Stimulated activated CD8-positive, alpha-beta memory T cell treated with anti-CD3 and anti-CD28 coated beads, Interleukin-7, amount 100 ng/mL, for 24 hours (primary cell): ENCODE results near the gene CEP350.

Source experiments
- DNase-seq: peaks from one replicate; pipeline ENCODE4 v3.0.0-alpha.2; 2020; ENCODE audit warnings: low read depth

CEP350 gene

DNA sequence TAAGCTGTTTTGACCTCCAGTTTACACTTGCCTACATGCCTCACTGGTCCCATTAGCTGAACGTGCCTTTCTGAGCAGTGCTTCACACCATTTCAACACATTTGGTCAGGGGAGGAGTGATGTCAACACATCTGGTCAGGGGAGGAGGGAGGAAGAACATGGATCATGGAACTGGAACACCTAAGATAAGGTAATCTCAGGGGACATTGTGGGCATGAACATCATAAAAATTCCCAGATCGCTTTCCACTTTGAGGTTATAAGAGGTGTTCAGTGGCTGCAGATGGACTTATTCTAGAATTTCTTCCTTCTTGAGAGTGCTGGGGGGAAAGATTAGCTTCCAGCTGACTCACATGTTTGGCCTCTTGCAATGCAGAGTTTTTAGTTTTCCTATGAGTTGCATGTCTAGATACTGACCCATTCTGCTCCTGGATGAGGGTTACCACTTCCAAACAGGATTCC lies 202.1 kb downstream of the CEP350 start:
- DNase-seq, result no peak

DNA sequence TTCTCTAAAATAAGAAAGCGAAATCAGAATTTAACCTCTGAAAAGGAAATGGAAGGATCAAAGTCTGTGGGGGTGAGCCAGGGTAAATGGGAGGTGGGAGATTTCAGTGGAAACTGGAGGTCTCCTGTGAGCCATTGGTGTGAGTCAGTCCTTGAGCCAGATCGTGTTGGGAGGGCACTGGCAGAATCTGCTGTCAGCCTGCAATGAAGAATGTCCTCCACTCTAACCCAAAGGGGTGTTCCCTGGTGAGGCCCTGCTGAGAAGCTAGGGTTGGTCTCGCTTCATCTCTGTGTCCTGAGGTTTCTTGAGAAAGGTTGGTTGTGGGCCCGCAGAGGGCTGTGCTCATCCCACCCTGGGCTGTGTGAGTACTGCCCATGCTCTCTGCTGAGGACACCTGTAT lies 202.5 kb downstream of the CEP350 start:
- no peak for DNase-seq

DNA sequence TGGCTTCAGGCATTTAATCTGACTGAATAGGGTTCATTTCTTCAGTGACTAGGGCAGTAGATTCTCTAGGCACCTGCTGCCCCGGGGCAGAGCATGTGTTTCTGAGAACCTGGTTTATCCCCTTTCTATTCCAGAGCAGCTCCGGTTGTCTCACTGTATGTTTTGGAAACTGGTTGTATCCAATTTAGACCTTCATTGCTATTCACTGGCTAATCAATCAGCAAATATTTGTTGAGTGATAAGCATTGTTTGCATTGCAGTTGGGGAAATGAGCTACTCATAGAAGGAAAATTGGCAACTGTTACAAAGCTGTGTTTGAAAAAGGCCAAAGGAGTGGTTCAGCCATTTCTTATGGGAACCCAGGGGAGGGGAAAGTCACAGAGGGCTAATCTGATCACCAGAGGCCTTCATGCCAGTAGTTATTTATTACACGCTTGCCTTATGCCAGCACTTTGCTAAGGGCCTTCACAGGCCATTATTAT lies 203.0 kb downstream of the CEP350 start:
- DNase-seq, result no peak

- no peak for DNase-seq
These were observed 203.8 kb downstream of the CEP350 start for GRCh38 chr1:180158149-180159147.

- no peak for DNase-seq
These were observed 205.7 kb downstream of the CEP350 start for GRCh38 chr1:180160357-180160756.

GRCh38 chr1:180163041-180163440 lies 208.4 kb downstream of the CEP350 start:
- DNase-seq, result no peak
